Epithelial cell of prostate (primary cell): Measurements from ENCODE around the gene CSF3R.

ENCODE experiments used
- DNase-seq: peaks from one replicate; pipeline ENCODE4 v3.0.0-alpha.2; 2011; ENCODE audit warnings: low read depth, low spot score
- H3K27ac ChIP-seq: fragments of 450-650 bp; 2 replicates; pipeline ENCODE4 v1.5.1; 2017; ENCODE audit warnings: mild to moderate bottlenecking

CSF3R gene

GRCh38 chr1:36463803-36464604 lies 18.7 kb downstream of the CSF3R start, which contains the start of gene MRPS15:
Gene MRPS15 (minus strand): TSS chr1:36464384. CDS start chr1:36464275, 109 bp downstream.
- DNase-seq: peak; percentile 66
- H3K27ac ChIP-seq: peak within 1 kb of the TSS; percentile 81

DNA sequence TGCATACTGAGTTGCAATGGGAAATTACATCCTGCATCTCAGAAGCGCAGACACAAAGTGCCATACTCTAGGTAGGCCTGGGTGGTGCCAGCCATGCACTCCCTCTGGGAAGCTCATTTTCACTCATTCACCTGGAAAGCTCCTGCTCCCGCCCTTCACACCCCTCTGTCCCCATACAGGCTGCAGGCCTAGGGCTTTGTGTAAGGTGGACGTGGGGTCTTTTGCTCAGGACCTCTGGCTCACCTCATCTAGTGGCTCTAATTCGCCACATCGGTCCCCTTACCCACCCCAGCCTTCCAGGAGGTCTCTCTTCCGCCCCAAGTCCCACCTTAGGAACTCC lies 19.3 kb downstream of the CSF3R start:
- H3K27ac ChIP-seq: peak overlapping the region; percentile 81
- no peak for DNase-seq

- no peak for DNase-seq
These were observed 23.8 kb downstream of the CSF3R start for GRCh38 chr1:36458910-36459309.

DNA sequence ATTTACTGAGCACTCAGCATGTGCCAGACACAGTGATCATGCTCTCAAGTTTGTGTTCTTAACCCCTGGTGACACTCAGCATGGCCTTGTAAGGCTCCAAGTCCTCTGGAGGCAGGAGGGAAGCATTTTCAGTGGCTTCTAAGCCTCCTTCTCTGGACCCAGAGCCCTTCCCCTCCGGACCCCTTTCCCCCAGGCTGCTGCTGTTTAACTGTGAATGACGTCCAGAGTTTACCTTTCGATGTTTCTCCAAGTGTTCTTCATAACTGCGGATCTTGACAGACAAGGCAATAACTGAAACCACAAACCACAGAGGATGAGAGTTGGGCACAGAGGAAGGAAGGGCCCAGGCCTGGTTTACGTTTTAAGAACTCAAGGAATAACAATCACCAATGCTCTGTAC lies 25.0 kb downstream of the CSF3R start:
- no peak overlapping the region for H3K27ac ChIP-seq
- no peak for DNase-seq

More at GRCh38 chr1:36458910-36459309, 23.8 kb downstream of the CSF3R start:
- H3K27ac ChIP-seq: no peak overlapping the region

DNA sequence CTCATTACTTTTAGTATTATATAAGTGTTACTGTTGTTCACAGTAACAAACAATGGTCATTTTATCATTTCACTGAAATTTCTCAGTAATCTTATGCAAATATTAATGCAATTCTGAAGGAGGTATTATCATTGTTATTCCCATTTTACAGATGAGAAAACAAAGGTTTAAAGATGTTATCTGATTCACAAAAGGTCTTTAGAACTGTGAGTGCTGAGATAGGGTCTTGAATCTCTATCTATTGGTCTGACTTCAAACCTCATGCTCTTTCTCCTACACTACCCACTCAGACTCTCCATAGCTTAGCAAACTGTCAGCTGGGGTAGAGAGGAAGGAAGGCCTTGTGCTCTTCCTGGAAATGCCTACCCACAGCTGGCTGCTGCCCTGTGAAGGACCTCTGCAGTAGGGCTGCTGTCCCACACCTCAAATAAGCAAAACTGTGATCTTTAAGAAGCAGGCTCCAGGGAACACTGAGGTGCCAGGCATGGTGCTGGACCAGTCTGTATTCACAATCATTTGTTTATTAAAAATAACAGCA lies 26.3 kb downstream of the CSF3R start:
- DNase-seq: no peak
- no peak overlapping the region for H3K27ac ChIP-seq

DNA sequence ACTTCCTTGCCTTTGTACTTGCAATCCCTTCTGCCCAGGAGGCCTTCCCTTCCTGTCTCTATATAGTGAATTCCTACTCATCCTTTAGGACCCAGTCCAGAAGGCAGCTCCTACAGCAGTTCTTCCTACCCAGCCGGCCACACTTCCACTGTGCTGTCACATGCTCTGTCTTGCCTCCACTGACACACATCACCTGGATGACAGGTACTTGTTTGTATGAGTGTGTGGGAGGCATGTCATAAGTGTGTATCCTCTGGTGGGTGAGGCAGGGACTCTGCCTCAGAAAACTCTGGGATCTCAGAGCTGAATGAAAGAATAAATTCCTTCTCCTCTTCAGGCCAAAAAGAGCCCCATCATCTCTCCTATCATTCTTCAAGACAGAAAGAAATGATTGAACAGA lies 27.3 kb downstream of the CSF3R start:
- peak overlapping the region; percentile 22 for H3K27ac ChIP-seq

GRCh38 chr1:36453600-36454388 lies 28.9 kb downstream of the CSF3R start:
- DNase-seq: no peak
- H3K27ac ChIP-seq: no peak overlapping the region

More for the DNA sequence above, 27.3 kb downstream of the CSF3R start:
- DNase-seq: no peak

DNA sequence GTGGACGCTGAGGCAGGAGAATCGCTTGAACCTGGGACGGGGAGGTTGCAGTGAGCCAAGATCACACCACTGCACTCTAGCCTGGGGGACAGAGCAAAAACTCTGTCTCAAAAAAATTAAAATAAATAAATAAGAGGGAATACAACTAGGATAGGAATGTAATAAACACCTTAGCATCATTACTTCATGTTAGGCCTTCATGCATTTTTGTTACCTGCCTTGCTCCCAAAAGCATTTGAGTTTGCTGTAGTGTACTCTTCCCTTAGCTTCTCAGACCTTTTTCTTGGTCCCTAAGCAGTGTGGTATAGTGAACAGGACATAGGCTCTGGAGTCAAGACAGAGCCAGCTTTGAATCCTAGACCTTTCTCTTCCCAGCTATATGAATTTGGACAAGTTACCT lies 29.7 kb downstream of the CSF3R start:
- no peak overlapping the region for H3K27ac ChIP-seq
- DNase-seq: no peak

GRCh38 chr1:36450919-36451305 lies 31.8 kb downstream of the CSF3R start:
- peak overlapping the region; percentile 91 for H3K27ac ChIP-seq
- no peak for DNase-seq

GRCh38 chr1:36450270-36450918 lies 32.3 kb downstream of the CSF3R start, which contains the start of gene OSCP1:
Gene OSCP1 (minus strand): TSS chr1:36450451. CDS start chr1:36450369, 82 bp downstream.
- peak within 1 kb of the TSS; percentile 91 for H3K27ac ChIP-seq
- peak; percentile 67 for DNase-seq

- DNase-seq: no peak
- peak overlapping the region; percentile 91 for H3K27ac ChIP-seq
These were observed 34.1 kb downstream of the CSF3R start for GRCh38 chr1:36448530-36449056.

- no peak for DNase-seq
- no peak overlapping the region for H3K27ac ChIP-seq
These were observed 35.3 kb downstream of the CSF3R start for GRCh38 chr1:36447450-36447849.

DNA sequence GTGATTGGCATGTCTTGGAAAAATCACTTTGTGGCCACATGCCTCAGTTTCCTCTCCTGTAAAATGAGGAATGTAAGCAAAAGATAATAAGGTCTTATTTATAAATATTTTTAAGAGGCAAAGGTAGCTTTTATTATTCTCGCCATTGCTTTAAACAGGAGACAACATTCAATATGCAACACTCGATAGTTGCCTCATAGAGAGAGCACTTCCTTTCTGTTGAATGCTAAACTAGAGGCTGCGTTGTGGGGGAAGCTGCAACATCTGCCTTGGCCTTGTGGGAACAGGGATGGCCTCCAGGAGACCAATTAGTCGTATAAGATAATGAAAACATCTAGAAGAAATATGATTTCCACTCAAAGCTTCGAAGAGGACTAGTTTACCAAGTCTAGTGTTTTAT lies 36.0 kb downstream of the CSF3R start:
- no peak overlapping the region for H3K27ac ChIP-seq
- no peak for DNase-seq

- H3K27ac ChIP-seq: no peak overlapping the region
- DNase-seq: no peak
These were observed 36.4 kb downstream of the CSF3R start for GRCh38 chr1:36446271-36446670.

- no peak overlapping the region for H3K27ac ChIP-seq
- no peak for DNase-seq
These were observed 39.4 kb downstream of the CSF3R start for GRCh38 chr1:36443297-36443696.

- H3K27ac ChIP-seq: no peak overlapping the region
- no peak for DNase-seq
These were observed 40.4 kb downstream of the CSF3R start for GRCh38 chr1:36442337-36442736.

GRCh38 chr1:36440646-36441045 lies 42.1 kb downstream of the CSF3R start:
- DNase-seq: no peak
- no peak overlapping the region for H3K27ac ChIP-seq

- no peak overlapping the region for H3K27ac ChIP-seq
- no peak for DNase-seq
These were observed 42.7 kb downstream of the CSF3R start for GRCh38 chr1:36440044-36440443.

- DNase-seq: no peak
- H3K27ac ChIP-seq: no peak overlapping the region
These were observed 44.0 kb downstream of the CSF3R start for GRCh38 chr1:36438715-36439114.

GRCh38 chr1:36436821-36437220 lies 45.9 kb downstream of the CSF3R start:
- peak; percentile 80 for DNase-seq
- peak overlapping the region; percentile 74 for H3K27ac ChIP-seq
